Glutamatergic neuron (in vitro differentiated cells): Measurements from ENCODE around the gene RAB31. TPM values are rescaled to one million over a fixed set of nuclear protein-coding genes. Genes with fewer than 3 reads are reported as not detected.

Source experiments
- DNase-seq: peaks from one replicate; pipeline ENCODE4 v3.0.0; 2022
- H3K27ac Mint-ChIP-seq: one replicate; pipeline ENCODE4 v1.8.0; 2020; ENCODE audit warnings: mild to moderate bottlenecking, mixed read lengths, inconsistent platforms; ENCODE audit not compliant: unreplicated experiment
- H3K27me3 Mint-ChIP-seq: one replicate; pipeline ENCODE4 v1.8.0; 2020; ENCODE audit warnings: mild to moderate bottlenecking, moderate library complexity, mixed read lengths, inconsistent platforms; ENCODE audit not compliant: unreplicated experiment
- H3K36me3 Mint-ChIP-seq: one replicate; pipeline ENCODE4 v1.8.0; 2020; ENCODE audit warnings: mild to moderate bottlenecking, mixed read lengths, inconsistent platforms; ENCODE audit not compliant: unreplicated experiment
- H3K4me1 Mint-ChIP-seq: one replicate; pipeline ENCODE4 v1.8.0; 2020; ENCODE audit warnings: mild to moderate bottlenecking, low read depth, mixed read lengths, inconsistent platforms; ENCODE audit not compliant: unreplicated experiment
- H3K4me3 Mint-ChIP-seq: one replicate; pipeline ENCODE4 v1.8.0; 2020; ENCODE audit warnings: mild to moderate bottlenecking, mixed read lengths, inconsistent platforms; ENCODE audit not compliant: unreplicated experiment
- H3K9me3 Mint-ChIP-seq: one replicate; pipeline ENCODE4 v1.8.0; 2020; ENCODE audit warnings: mild to moderate bottlenecking, moderate library complexity, mixed read lengths, inconsistent platforms; ENCODE audit not compliant: unreplicated experiment
- total RNA-seq: library from RNA; stranded (reverse); fragmentation: NEBNext Ultra II Directional; extraction: Animal tissue kit (Norgen Biotek cat#: 25700); gene quantifications from one replicate; pipeline ENCODE4 v1.2.1, GENCODE V29; 2021; ENCODE audit not compliant: unreplicated experiment
- TF ChIP-seq, protein P1 (sequence below): fragments of 200-600 bp; sonication (generic); IDR thresholded peaks from one replicate; pipeline ENCODE4 v1.5.0; 2021; ENCODE audit not compliant: partially characterized antibody, unreplicated experiment

The RAB31 gene
- total RNA-seq, 1 donor from 2014 or later = 4.1 TPM

DNA sequence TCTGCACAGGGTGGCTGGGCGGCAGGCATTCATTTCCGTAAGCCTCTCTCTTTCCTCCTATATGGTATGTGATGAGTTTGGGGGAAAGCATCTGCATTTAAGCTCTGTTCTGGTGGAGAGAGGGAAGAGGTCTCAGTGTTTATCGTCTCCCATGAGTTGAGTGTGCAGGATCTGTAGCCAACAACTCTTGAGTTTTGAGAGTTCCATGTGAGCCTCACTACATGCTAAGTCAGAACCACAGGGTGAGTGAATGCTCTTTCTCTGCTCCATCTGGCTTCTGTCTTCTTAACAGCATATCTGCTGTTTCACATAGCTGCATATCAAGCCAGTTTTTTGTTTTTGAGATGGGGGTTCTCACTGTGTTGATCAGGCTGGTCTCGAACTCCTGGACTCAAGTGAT is 22.7 kb downstream of the RAB31 start:
- no peak overlapping the region for H3K27ac Mint-ChIP-seq
- H3K4me3 Mint-ChIP-seq = no peak overlapping the region
- H3K36me3 Mint-ChIP-seq = no peaks in the 10 kb centered on the region
- H3K4me1 Mint-ChIP-seq = no peaks in the 10 kb centered on the region
- TF ChIP-seq, protein P1, sequence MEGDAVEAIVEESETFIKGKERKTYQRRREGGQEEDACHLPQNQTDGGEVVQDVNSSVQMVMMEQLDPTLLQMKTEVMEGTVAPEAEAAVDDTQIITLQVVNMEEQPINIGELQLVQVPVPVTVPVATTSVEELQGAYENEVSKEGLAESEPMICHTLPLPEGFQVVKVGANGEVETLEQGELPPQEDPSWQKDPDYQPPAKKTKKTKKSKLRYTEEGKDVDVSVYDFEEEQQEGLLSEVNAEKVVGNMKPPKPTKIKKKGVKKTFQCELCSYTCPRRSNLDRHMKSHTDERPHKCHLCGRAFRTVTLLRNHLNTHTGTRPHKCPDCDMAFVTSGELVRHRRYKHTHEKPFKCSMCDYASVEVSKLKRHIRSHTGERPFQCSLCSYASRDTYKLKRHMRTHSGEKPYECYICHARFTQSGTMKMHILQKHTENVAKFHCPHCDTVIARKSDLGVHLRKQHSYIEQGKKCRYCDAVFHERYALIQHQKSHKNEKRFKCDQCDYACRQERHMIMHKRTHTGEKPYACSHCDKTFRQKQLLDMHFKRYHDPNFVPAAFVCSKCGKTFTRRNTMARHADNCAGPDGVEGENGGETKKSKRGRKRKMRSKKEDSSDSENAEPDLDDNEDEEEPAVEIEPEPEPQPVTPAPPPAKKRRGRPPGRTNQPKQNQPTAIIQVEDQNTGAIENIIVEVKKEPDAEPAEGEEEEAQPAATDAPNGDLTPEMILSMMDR = no peak
- H3K27me3 Mint-ChIP-seq = no peaks in the 10 kb centered on the region
- no peak for DNase-seq
- H3K9me3 Mint-ChIP-seq = no peaks in the 10 kb centered on the region

DNA sequence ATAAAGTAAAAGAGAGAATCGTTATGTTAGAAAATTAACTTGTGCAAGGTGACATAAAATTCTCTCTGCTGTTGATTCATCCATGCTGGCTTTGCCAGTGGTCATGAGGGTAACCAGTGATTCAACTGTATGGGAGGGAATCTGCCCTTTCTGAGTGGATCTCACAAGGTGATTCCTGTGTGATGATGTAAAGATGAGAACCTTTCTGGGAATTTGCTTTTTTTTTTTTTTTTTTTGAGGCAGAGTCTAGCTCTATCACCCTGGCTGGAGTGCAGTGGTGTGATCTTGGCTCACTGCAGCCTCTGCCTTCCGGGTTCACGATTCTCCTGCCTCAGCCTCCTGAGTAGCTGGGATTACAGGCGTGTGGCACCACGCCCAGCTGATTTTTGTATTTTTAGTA is 23.3 kb downstream of the RAB31 start:
- H3K9me3 Mint-ChIP-seq = no peaks in the 10 kb centered on the region
- peaks cover 2% of the 10 kb centered on the region for H3K27me3 Mint-ChIP-seq
- H3K4me1 Mint-ChIP-seq = no peaks in the 10 kb centered on the region
- no peak overlapping the region for H3K27ac Mint-ChIP-seq
- TF ChIP-seq, protein P1 = no peak
- no peak for DNase-seq
- no peak overlapping the region for H3K4me3 Mint-ChIP-seq
- H3K36me3 Mint-ChIP-seq = no peaks in the 10 kb centered on the region

DNA sequence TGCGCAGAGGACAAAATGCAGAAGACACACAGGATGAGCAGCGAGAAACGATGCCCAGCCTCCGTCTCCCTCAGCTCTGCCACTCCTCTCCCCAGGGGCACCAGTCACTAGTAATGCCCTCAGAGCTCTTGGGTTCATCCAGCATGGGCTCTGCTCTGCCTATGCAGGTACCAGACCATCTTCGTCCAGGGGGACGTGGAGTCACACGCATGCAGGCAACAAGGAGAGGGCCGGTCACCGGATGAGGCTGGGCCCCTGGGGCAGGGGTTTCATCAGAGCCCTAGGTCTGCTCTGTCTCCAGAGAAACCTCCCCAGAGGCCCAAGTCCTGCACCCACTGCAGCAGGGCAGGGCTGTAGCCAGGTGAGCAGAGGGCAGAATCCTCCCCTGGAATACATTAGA is 23.9 kb downstream of the RAB31 start:
- Mint-ChIP-seq H3K4me1 (no peaks in the 10 kb centered on the region), H3K27ac (no peak overlapping the region), H3K4me3 (no peak overlapping the region), H3K9me3 (no peaks in the 10 kb centered on the region), H3K27me3 (peaks cover 2% of the 10 kb centered on the region), H3K36me3 (no peaks in the 10 kb centered on the region)
- TF ChIP-seq, protein P1 = no peak
- no peak for DNase-seq

DNA sequence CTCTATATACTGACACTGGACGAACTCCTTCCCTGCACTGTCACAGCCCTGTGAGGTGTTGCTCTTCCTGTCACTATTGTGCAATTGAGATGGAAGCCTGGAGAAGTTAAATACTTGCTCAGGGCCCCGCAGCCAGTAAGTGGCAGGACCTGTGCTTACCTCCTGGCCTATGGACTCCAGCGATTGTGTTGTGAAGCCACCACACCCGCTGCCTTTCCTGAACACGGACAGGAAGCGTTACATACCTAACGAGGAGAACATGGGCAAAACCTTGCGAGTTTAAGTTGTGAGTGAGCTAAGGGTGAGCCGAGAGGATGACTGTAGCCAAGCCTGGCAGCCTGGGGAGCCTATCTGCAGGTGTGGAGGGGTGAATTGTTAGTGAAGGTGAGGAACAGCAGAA is 26.1 kb downstream of the RAB31 start:
- DNase-seq = no peak
- Mint-ChIP-seq H3K36me3 (no peaks in the 10 kb centered on the region), H3K27ac (no peak overlapping the region), H3K9me3 (no peaks in the 10 kb centered on the region), H3K27me3 (peaks cover 4% of the 10 kb centered on the region), H3K4me3 (no peak overlapping the region), H3K4me1 (peaks cover 4% of the 10 kb centered on the region)
- TF ChIP-seq, protein P1 = no peak

DNA sequence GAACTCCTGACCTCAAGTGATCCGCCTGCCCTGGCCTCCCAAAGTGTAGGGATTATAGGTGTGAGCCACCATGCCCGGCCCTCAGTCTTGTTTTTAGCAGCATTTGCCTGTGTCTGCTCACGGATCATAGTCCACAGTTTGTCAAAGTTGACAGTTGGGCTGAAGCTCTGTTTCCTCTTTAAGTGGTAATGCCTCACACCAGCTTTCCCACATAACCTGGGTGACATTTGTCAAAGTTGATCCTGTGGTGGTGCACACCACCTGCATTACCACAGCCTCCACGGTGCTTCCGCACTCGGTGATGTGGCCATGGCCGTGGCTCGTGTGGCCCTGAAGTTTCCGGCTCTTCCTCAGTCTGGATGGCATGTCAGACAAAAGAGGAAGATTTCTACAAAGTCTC is 27.1 kb downstream of the RAB31 start:
- Mint-ChIP-seq H3K4me1 (peaks cover 4% of the 10 kb centered on the region), H3K27me3 (peaks cover 4% of the 10 kb centered on the region), H3K27ac (no peak overlapping the region), H3K4me3 (no peak overlapping the region), H3K9me3 (no peaks in the 10 kb centered on the region), H3K36me3 (no peaks in the 10 kb centered on the region)
- TF ChIP-seq, protein P1 = no peak
- no peak for DNase-seq
